Limb (tissue), 2 donors: ENCODE measurements around the gene MITF.

Experiments
- DNase-seq, 2 donors: peaks; one replicate each; pipeline ENCODE4 v3.0.0-alpha.2; 2016; ENCODE audit errors: extremely low spot score in 2 of 2

The MITF gene

DNA sequence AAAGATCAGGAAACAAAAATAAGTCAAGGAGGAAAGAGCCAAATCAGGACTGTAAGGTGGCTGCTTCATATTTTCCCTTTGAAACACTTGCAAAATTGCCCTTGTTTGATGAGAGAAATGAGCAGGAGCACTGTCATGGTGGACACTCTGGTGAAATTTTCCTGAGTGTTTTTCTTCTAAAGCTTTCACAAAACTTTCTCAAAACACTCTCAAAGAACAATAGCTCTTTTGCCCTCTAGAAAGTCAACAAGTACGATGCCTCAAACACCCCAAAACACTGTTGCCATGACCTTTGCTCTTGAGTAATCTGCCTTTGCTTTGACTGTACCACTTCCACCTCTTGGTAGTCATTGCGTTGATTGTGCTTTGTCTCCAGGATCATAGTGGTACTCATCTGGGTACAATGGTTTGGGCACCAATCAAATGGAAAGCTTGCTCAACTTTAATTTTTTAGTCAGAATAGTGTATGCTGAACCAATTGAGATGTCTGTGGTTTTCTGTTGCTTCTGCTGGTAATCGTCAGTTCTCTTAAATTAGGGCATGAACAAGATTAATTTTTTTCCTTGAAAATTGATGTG lies 13.2 kb upstream of the MITF start:
- no peak for DNase-seq

DNA sequence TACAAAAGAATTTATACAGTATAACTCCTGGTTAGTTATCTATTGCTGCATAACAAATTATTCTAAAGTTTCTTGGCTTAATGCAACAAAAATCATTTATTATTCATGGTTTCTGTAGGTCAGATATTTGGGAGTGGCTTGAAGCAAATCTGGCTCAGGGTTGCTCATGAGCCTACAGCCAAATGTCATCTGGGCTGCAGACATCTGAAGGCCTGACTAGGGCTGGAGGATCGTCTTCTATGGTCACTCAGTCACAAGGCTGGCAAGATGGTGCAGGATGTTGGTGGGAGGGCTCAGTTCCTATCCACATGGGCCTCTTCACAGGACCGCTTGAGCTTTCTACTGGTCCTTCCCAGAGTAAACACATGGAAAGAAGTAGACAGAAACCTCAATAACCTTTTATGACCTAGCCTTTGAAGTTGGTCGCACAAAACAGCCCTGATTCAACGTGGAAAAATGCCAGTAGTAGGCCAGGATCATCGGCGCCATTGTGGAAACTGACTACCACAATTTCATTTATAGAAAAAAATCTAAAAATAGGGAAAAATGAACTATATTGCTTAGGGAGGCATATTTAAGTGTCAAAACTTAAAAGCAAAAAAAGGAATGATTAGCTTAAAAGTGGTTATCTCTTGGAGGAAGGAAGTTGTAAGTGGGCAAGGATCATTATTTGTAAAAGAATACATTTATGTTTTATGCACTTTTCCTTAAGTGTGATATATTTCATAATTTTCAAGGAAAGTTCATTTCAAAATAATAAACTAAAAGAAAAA lies 9.9 kb upstream of the MITF start:
- DNase-seq, result no peak

DNA sequence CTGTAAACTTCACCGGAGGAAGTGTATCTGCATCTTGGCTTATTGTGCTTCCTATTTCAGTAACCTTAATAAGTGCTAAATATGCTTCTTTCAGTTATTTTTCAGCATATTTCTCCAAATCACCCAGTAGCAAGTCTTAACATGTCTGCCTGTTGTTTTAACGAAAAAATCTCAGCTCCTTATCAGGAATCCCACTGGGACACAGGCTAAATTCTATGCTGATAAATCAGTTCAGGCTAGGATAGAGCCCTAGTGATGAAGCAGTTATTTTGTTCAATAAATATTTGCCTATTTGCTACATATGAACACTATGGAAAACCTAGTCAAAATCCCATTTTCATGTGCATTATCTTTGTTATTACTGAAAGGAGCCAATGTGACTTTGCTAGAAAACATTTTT lies 8.2 kb upstream of the MITF start:
- no peak for DNase-seq

DNA sequence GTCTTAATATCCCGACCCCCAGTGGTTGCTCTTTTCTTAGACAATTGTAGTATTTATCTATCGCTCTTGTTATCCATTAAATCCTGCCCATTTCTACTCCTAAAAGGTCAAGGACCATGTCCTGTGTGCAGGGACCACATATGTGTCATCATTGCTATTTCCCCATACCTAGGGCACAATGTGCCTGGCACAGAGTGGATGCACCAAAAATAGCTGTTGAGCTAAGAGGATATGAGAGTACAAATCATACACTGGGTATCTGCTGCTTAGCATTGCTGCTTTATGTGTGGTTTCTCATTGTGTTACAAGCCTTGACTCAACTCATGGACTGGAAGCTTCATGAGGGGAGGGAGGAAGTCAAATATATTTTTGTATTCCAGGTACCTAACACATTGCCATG lies 3.4 kb upstream of the MITF start:
- no peak for DNase-seq

DNA sequence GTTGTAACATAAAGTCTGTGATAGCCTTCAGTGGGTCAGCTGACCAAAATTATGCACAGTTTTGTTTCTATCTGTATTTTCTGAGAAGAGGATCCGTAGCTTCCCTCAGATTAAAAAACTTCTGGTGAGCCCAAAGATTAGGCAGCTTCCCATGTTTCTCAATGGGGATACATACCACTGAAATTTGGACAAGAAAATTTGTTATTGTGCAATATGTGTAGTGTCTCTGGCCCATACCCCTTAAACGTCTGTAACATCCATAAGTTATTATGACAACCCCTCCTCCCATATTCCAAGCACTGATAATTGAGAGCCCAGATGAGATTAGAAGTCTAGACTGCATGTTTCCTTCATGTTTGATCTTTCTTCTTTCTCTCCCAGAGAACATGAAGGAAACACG lies 1.9 kb upstream of the MITF start:
- no peak for DNase-seq

DNA sequence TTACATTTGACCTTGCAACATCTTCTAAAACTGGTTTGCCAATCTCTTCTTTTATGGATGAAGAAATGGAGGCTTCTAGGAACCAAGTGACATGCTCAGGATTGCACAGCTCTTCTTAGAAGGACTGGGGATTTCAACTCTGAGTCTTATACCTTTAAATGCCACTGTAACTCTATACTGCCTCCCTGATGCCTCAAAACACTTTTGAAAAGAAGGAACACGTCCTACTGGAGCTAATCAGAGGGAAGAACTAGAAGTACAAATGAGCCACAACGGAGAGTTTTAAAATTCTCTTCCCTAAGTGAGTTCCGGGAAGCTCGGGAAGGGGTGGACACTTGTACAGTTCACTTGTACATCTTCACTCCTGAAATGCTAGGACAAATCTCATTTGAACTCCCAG lies 949 bp upstream of the MITF start:
- no peak for DNase-seq

DNA sequence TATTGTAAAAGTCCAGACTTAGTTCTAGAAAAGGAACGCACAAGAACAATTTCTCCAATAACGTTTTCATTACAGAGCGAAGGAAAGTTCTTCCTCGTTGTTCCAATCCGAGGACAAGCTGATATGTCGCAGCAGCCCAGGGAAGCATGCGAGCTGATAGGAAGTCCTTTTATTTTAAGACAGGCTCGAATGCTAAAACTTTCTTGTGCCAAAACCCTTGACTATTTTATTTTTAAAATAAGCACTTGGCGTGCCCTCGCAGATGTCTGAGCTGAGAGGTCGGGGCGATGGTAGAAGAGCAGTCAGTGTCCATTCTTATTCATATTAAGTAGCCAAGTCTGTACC lies 433 bp upstream of the MITF start:
- no peak for DNase-seq

DNA sequence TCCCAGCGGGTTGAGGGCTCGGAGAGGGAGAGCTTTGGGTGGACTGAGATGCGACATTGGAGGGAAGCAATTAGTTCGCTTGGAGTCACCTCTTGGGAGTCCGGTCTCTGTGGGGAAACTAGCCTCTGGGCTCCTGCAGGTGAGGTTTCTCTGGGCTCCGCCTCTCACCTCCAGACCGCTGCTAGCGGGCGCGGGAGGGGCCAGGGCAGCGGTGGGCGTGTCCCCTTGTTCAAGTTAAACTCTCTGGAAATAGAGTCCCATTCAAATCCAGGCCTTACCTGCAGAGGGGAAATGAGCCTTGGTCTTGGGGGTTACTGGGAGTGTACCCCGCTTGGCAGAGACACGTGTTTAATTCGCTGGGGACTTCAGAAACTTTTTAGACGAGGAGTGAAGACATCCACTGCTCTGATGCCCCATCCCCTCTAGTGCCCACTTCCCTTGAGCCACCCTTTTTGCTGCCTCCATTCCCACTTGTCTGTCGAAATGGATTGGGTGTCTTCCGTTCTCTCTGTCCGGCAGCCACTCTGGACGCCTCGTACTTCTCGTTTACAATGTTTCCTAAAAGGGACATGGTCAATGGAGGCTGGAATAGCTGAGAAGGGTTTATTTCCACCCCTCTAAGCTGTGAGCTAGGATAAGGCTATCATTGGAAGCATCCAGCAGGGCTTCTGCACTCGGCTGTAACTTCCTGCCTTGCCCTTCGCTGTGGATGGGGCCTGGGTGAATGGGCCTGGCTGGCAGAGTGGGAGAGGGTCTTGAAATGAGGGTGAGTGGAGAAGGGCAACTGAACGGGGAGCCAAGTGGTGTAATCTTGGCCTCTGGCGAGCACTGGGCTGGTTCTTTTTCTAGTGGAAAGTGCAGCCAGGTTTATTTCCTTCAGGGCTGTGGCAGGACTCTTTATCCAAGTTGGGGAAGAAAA lies 1.1 kb downstream of the MITF start:
- DNase-seq, result peak in 1 of 2 donors; percentile 47

DNA sequence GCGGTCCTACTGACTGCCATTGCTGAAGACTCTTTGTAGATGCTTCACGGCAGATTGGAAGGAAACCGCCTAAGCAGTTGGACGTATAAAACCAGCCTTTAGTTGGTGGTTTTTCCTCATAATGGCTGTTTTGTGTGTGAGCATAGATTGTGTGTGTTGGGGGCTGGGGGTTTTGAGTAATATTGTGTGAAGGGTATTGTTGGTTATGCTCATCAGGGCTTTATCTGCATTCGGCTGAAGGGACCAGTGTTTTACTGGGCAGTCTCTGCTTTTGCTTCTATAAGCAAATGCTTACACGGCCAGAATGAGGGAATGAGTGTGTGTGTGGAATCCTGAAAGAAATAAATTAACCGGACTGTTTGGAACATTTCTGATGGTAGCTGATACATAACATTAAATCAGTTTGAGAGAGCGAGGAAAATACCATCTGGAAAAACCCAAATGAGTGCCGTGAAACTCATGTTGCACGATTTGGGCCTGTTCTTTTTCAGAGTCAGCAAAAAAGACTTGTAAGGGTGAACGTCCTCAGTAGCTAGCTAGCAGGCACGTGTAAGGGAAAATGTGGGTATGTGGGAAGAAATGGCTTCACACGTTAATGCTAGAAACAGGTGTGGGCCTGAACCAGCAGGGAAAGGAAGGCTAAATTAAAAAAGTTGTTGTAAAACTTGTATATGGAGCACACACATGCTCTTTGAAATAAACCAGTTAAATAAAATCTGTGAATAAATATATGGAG lies 1.9 kb downstream of the MITF start:
- no peak for DNase-seq

DNA sequence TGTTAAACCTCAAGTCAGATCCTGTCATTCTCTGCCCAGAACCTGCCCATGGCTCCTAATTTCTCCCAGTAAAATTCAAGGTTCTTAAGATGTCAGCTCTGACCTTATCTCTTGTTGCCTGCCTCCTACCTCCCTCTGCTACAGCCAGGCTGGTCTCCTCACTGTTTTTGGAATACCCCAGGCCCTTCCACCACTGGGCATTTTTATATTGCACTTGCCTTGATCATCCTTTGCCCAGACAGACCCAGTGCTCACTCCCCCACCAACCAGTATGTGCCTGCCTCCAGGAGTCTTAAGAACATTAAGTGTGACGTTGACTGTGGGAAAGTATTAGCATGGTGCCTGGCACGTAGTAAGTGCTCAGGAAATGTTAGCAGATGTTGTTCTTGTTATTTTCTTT lies 3.1 kb downstream of the MITF start:
- no peak for DNase-seq

DNA sequence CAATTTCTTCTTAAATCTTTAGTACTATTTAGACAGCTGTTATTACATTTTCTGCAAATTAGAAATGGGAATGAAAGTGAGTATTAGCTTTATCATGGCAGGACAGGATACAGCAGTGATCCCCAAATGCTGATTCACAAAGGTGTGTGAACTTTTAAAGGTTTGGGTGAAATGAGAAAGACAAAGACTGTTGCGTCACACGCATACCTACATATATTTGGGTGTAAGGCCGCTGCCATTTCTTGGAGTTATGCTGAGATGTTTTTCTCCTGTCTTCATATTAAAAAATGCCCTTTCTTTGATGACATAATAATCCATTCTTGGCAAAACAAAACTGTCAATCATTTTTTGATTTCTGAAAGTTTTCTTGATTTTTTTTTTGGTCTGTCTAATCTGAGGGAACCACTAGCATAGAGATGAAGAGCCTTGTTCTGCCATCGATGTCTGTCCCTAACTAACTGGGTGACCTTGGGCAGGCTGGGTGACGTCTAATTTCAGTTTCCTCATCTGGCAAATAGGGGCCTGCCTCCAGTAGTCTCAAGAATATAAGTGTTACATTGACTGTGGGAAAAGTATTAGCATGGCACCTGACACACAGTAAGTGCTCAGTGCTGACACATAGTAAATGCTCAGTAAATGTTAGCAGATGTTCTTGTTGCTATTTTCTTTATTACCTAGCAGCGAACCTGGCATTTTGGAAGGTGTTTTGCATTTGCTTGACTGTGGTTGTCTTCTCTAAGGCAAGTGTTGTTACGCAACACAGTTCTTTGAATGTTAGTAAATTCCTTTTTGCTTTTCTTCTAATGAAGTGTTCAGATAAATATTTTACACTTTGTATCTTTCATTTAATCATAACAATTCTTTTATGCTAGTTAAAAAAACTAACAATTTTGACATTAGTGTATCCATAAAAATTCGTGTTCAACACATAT lies 5.0 kb downstream of the MITF start:
- no peak for DNase-seq

DNA sequence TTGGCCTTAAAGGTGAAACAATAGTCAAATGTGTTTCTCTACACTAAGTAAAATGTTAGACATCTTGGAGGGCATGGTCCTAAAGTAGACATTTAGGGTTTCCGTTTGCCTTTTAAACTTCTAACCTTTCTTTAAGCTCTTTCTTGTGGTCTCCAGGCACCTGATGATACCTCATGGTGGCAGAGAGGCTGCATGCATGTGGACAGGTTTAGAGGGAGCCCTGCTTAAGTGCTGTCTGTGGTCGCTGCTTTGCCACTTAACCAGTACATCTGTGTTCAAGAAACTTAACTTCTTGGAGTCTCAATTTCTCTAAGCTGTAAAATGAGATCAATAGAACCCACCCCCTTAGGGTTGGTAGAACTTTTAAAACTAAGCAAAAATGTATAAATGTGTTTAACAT lies 6.2 kb downstream of the MITF start:
- DNase-seq, result no peak

DNA sequence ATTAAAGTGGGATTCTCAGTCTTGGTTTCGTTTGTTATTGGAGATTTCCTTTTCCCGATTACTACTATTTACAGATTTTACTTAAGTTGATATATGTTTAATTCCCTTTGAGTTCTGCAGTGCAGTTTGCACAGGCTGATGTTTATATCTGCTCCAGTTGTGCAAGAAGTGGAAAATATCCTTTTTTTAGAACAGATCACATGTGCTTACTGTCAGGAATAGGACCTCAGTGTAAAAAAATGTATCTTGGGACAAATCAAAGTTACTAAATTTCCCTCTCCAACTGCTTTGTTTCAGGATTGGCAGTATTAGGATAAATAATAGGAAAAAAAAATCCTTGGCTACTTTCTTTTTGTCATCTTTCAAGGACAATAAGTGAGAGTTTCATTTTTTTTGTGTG lies 6.9 kb downstream of the MITF start:
- DNase-seq, result no peak

DNA sequence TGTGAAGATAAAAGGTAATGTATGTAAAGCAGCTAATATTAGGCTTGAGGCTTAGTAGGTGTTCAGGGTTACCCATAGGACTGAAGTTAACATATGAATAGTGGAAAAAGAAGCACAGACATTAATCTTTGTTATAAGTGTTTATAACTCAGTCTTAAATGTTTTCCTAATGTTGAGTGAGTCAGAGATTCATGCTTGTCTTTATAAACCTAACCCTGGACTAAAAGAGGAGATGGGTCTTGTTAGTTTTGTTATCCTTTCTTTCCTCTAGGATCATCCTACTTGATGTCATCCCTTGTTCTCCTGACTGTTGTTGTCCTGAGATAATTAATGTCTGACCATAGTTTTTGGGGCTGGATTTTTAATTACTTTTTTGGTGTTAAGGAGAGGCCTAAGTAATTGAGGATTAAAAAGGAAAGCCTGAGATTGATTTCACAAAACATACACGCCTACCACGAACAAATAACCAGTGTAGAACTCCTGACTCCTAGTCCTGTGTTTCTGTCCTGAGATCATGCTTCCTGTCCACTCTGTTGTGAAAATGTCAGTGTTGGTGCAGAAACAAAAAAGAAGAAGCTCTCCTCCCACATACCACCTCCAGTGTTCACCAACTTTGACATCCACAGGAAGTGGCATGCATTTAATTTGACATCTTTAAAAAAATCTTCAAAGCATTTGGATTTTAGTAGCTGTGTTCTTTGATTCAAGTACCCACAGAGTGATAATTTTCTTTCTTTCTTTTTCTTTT lies 8.4 kb downstream of the MITF start:
- no peak for DNase-seq

DNA sequence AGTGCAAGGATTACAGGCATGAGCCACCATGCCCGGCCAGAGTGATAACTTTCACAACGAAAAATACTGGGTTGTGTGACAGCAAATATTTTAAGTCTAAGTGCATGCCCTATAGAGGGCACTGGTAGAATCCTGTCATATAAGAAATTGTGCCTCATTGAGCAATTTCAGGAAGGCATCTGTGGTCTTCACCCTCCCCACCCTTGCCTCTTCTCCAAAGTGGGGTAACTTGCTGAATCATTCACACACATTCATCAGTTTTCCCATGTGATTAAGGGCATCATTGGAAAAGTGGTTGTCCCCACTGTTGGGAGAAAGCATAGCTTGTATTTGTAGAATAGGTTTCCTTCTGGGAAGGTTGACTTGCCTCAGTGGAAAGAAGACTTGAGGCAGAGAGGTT lies 9.2 kb downstream of the MITF start:
- no peak for DNase-seq

DNA sequence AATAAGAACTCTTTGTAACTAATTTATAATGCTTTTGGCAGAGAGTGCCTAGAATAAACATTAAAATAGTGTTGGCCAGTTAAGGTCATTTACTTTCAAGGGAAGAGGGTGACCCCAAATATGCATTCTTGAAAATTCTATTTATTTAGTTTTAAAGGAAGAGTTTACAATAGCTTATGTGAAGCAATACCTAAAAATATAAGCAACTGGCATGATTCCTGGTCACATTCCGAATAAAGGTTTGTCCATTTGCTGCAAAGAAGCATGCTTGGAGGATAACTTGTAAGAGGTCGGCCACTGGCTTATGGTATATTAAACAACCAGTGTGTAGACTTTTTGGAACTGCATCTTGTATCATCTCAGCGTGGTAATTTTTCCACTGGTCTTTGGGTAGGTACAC lies 10.2 kb downstream of the MITF start:
- DNase-seq, result no peak

DNA sequence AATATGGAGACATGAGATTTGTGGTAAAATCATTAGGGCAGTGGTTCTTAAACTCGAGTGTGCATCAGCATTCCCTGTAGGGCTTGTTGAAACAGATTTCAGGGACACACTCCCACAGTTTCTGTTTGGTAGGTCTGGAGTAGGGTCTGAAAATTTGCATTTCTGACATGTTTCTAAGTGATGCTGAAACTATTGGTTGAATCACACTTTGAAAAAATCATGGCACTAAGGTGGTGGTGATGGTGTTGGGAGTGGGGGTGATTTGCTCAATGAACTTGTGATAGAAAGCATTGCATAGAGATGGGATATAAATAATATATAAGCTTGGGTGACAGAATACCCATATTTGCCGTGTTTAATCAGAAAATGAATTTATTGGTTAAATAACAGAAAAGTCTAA lies 11.3 kb downstream of the MITF start:
- DNase-seq, result no peak

DNA sequence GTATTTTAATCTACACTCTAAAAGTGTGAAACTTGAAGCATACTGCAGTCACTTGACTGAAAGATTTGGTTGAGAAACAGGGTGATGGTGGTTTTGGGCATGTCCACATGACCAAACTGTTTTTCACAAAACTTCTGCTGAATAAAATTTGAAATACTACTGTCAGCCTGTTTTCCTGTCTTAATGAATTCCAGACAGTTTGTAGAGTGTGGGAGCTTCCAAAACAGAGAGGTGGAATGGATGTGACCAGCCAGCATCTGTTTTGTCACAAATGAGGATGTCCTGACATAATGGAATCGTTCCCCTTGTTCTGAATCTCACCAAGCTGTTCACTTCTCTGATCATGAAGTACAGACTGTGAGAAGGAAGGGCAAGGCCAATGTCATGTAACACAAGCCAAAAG lies 11.8 kb downstream of the MITF start:
- DNase-seq, result no peak

DNA sequence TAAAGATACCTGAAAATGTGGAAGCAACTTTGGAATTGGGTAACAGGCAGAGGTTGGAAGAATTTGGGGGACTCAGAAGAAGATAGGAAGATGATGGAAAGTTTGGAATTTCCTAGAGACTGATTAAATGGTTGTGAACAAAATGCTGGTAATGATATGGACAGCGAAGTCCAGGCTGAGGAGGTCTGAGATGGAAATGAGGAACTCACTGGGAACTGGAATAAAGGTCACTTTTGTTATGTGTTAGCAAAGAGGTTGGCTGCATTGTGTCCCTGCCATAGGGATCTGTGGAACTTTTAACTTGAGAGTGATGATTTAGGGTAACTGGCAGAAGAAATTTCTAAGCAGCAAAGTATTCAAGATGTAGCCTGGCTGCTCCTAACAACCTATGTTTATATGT lies 13.0 kb downstream of the MITF start:
- no peak for DNase-seq

DNA sequence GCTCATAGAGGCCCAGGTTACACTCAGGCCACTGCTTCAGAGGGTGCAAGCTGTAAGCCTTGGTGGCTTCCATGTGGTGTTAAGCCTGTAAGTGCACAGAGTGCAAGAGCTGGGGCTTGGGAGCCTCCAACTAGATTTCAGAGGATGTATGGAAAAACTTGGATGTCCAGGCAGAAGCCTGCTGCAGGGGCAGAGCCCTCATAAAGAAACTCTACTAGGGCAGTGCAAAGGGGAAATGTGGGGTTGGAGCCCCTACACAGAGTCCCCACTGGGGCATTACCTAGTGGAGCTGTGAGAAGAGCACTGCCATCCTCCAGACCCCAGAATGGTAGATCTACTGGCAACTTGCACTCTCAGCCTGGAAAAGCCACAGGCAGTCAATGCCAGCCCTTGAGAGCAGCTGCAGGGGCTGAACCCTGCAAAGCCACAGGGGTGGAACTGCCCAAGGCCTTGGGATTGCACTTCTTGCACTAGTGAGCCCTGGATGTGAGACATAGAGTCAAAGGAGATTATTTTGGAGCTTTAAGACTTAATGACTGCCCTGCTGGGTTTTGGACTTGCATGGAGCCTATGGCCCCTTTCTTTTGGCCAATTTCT lies 14.0 kb downstream of the MITF start:
- no peak for DNase-seq
